HEK293T (cell line): ENCODE measurements around the gene ARMH3.

Experiments
- ARNT ChIP-seq: fragments of 450-650 bp; IDR thresholded peaks from 2 replicates; pipeline ENCODE4 v1.6.1; 2017; ENCODE audit warnings: mild to moderate bottlenecking
- BHLHE40 ChIP-seq: fragments of 450-650 bp; IDR thresholded peaks from 2 replicates; pipeline ENCODE4 v1.6.1; 2016; ENCODE audit warnings: mild to moderate bottlenecking, moderate library complexity, borderline replicate concordance
- CTBP1 ChIP-seq: fragments of 450-650 bp; IDR thresholded peaks from 2 replicates; pipeline ENCODE4 v1.6.1; 2016; ENCODE audit warnings: borderline replicate concordance
- ELF4 ChIP-seq: fragments of 450-650 bp; IDR thresholded peaks from 2 replicates; pipeline ENCODE4 v1.6.1; 2017; ENCODE audit warnings: antibody characterized with exemption
- FOXA1 ChIP-seq: fragments of 450-650 bp; IDR thresholded peaks from 2 replicates; pipeline ENCODE4 v1.6.1; 2016; ENCODE audit warnings: mild to moderate bottlenecking
- FOXK2 ChIP-seq: fragments of 450-650 bp; IDR thresholded peaks from 2 replicates; pipeline ENCODE4 v1.6.1; 2016; ENCODE audit warnings: mild to moderate bottlenecking
- FOXM1 ChIP-seq: fragments of 450-650 bp; IDR thresholded peaks from 2 replicates; pipeline ENCODE4 v1.6.1; 2017; ENCODE audit warnings: mild to moderate bottlenecking, borderline replicate concordance
- HDGF ChIP-seq: fragments of 450-650 bp; IDR thresholded peaks from 2 replicates; pipeline ENCODE4 v1.6.1; 2017; ENCODE audit warnings: antibody characterized with exemption, borderline replicate concordance
- NFRKB ChIP-seq: fragments of 450-650 bp; IDR thresholded peaks from 2 replicates; pipeline ENCODE4 v1.6.1; 2016; ENCODE audit warnings: mild to moderate bottlenecking, moderate library complexity
- SP1 ChIP-seq: fragments of 450-650 bp; IDR thresholded peaks from 2 replicates; pipeline ENCODE4 v1.6.1; 2017
- SUZ12 ChIP-seq: fragments of 450-650 bp; IDR thresholded peaks from 2 replicates; pipeline ENCODE4 v1.6.1; 2016; ENCODE audit warnings: mild to moderate bottlenecking
- TARDBP ChIP-seq: fragments of 450-650 bp; IDR thresholded peaks from 2 replicates; pipeline ENCODE4 v1.6.1; 2016
- ZNF384 ChIP-seq: fragments of 450-650 bp; IDR thresholded peaks from 2 replicates; pipeline ENCODE4 v1.6.1; 2016

GRCh38 chr10:101894742-101895141 is 161.2 kb downstream of the ARMH3 start:
- TF ChIP-seq BHLHE40 (no peak), SP1 (no peak), ARNT (no peak), FOXK2 (no peak), ZNF384 (no peak), ELF4 (no peak), FOXA1 (no peak), FOXM1 (no peak), NFRKB (no peak), TARDBP (no peak), HDGF (no peak), SUZ12 (no peak), CTBP1 (no peak)
